Upper lobe of left lung (tissue), 6 donors: ENCODE data around the gene SPOPL. TPM values are rescaled to one million over a fixed set of nuclear protein-coding genes. Genes with fewer than 3 reads are reported as not detected.
A peak's percentile ranks its signal among the peaks of the same experiment; 100 is the strongest.

ENCODE experiments used
- ATAC-seq, 2 donors: fragments of 200-7000 bp; cut with Tn5 transposase; one replicate each; pipeline ENCODE4 v1.9.1; 2022; ENCODE audit warnings: mild to moderate bottlenecking in 2 of 2, moderate library complexity in 2 of 2; ENCODE audit not compliant: low FRiP score in 2 of 2
- DNase-seq, 2 donors: peaks; one replicate each; pipeline ENCODE4 v3.0.0-alpha.2; 2019 to 2020
- H3K27ac ChIP-seq, 4 donors: fragments of 200-600 bp; sonication (generic); one replicate each; pipeline ENCODE4 v1.5.1; 2016 to 2019
- H3K27me3 ChIP-seq, 4 donors: fragments of 200-600 bp; sonication (generic); one replicate each; pipeline ENCODE4 v1.5.1; 2017 to 2019
- H3K36me3 ChIP-seq, 4 donors: fragments of 200-600 bp; sonication (generic); one replicate each; pipeline ENCODE4 v1.5.1; 2016 to 2019
- H3K4me1 ChIP-seq, 4 donors: fragments of 200-600 bp; sonication (generic); one replicate each; pipeline ENCODE4 v1.5.1; 2018 to 2019
- H3K4me3 ChIP-seq, 4 donors: fragments of 200-600 bp; sonication (generic); one replicate each; pipeline ENCODE4 v1.5.1; 2017 to 2019; ENCODE audit warnings: mild to moderate bottlenecking in 2 of 4, moderate library complexity in 1 of 4
- H3K9me3 ChIP-seq, 4 donors: fragments of 200-600 bp; sonication (generic); one replicate each; pipeline ENCODE4 v1.5.1; 2018 to 2019
- EP300 ChIP-seq, 4 donors: sonication (generic); formaldehyde crosslinking; IDR thresholded peaks; one replicate each; pipeline ENCODE4 v1.5.1; 2017; ENCODE audit warnings: antibody characterized with exemption in 4 of 4, control low read depth in 2 of 4
- POLR2A ChIP-seq, 4 donors: fragments of 450-650 bp; IDR thresholded peaks; one replicate each; pipeline ENCODE4 v1.5.1; 2016 to 2017; ENCODE audit warnings: antibody characterized with exemption in 4 of 4, mild to moderate bottlenecking in 2 of 4
- POLR2AphosphoS5 ChIP-seq, 2 donors: sonication (generic); formaldehyde crosslinking; IDR thresholded peaks; one replicate each; pipeline ENCODE4 v1.5.1; 2017; ENCODE audit warnings: antibody characterized with exemption in 2 of 2
- WGBS, 2 donors: methylation state at CpG; one replicate each; pipeline ENCODE4 v1.1.5; 2017 to 2018; 5-methylcytosine and 5-hydroxymethylcytosine counted together
- total RNA-seq, 6 donors: library from RNA; depleted of rRNA in 4 of 6; stranded (reverse); fragments of >200 nt in 4 of 6; gene quantifications; one replicate each; pipeline versions ENCODE4 v1.1.0 to v1.2.1, GENCODE V29; 2016 to 2021
- TF ChIP-seq, protein P1 (sequence below), 6 experiments: fragments of 450-650 bp in 4 of 6; fragments of 200-600 bp in 2 of 6; sonication (generic) in 2 of 6; IDR thresholded peaks; one replicate each; pipeline ENCODE4 v1.5.1; 2016 to 2019; ENCODE audit warnings: antibody characterized with exemption in 6 of 6
- donor health status: DM: no; HTN: no; CAD: no; lungs with moderate emphysema.
- donor health status: DM: no; HTN: yes; CAD: no; lungs with severe emphysema.

SPOPL gene
- total RNA-seq, 6 donors from 2014 or later = 4.2 to 40.0 (median 24.2) TPM

DNA sequence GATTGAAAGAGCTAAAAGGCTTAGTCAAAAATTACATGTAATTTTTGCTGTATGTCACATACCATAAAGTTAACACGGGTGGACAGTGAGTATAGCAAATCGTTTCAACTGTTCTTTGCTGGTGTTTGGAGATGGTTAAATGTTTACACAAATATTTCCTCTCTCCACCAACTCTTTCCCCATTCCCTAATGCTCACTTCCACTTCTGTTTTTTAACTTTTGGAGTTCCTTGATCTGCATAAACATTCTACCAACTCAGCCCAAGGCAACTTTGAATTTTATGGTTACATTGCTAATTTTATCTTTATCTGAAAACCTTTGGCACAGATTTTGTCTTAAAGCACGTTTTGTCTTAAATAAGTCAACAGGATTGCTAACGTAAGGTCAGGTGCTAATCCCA lies 1.9 kb upstream of the SPOPL start:
- no peaks in the 10 kb centered on the region for H3K27me3 ChIP-seq
- H3K4me3 ChIP-seq = no peak overlapping the region
- ATAC-seq (no peak), DNase-seq (no peak)
- 69 to 72% methylated on average over 4 of the region's 4 CpGs for WGBS, 2 donors
- no peak for TF ChIP-seq EP300 (IDR thresholded peaks at IDR 0.05)
- no peak for TF ChIP-seq POLR2A (IDR thresholded peaks at IDR 0.05)
- TF ChIP-seq, protein P1, sequence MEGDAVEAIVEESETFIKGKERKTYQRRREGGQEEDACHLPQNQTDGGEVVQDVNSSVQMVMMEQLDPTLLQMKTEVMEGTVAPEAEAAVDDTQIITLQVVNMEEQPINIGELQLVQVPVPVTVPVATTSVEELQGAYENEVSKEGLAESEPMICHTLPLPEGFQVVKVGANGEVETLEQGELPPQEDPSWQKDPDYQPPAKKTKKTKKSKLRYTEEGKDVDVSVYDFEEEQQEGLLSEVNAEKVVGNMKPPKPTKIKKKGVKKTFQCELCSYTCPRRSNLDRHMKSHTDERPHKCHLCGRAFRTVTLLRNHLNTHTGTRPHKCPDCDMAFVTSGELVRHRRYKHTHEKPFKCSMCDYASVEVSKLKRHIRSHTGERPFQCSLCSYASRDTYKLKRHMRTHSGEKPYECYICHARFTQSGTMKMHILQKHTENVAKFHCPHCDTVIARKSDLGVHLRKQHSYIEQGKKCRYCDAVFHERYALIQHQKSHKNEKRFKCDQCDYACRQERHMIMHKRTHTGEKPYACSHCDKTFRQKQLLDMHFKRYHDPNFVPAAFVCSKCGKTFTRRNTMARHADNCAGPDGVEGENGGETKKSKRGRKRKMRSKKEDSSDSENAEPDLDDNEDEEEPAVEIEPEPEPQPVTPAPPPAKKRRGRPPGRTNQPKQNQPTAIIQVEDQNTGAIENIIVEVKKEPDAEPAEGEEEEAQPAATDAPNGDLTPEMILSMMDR (IDR thresholded peaks at IDR 0.05) = no peak
- H3K27ac ChIP-seq = no peak overlapping the region
- H3K9me3 ChIP-seq = no peaks in the 10 kb centered on the region
- peaks cover 12 to 42% (median 24%) of the 10 kb centered on the region in 4 donors for H3K4me1 ChIP-seq
- H3K36me3 ChIP-seq = no peaks in the 10 kb centered on the region

DNA sequence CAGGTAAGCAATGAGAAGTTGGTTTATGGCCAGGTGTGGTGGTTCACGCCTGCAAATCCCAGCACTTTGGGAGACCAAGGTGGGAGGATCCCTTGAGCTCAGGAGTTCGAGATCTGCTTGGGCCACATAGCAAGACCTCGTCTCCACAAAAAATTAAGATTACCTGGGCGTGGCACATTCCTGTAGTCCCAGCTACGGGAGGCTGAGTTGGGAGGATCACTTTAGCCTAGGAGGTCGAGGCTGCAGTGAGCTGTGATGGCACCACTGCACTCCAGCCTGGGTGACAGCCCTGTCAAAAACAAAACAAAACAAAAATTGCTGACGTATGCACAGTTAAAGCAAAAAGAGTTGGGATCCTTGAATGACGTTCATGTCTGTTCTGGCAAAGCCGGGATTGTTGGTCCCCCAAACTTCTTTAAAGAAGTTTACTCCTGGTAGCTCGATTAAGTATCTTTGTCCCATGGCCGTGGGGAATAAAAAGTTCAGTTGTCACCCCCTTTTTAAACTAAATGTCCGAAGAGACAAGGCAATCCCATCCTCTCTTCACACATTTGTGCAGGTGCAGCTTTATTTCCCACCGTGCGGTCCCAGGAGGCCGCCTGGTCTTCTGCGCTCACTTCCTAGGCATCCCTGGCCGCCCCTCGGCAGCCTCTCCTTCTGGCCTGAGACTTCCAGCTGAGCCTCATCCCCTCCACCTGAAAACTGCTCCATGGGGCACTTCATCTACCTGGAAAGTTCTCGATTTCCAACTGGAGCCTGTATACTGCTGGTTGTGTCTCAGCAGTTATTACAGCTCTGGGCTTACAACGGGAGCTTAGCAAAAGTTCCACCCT lies 762 bp upstream of the SPOPL start:
- 46 to 49% methylated on average over 20 of the region's 20 CpGs for WGBS, 2 donors
- Histone ChIP-seq H3K36me3 (no peaks in the 10 kb centered on the region), H3K4me3 (peak overlapping the region; percentile 18 to 93 (median 86)), H3K9me3 (no peaks in the 10 kb centered on the region), H3K27me3 (no peaks in the 10 kb centered on the region), H3K27ac (peak overlapping the region; percentile 88 to 99 (median 96)), H3K4me1 (peaks cover 17 to 51% (median 29%) of the 10 kb centered on the region in 4 donors)
- DNase-seq (no peak), ATAC-seq (peak; percentile 4 to 5)
- TF ChIP-seq EP300 (IDR thresholded peaks at IDR 0.05) = no peak
- TF ChIP-seq, protein P1 (IDR thresholded peaks at IDR 0.05) = no peak
- TF ChIP-seq POLR2AphosphoS5 (IDR thresholded peaks at IDR 0.05) = no peak
- no peak for TF ChIP-seq POLR2A (IDR thresholded peaks at IDR 0.05)

GRCh38 chr2:138502255-138503086 lies 901 bp downstream of the SPOPL start:
- Histone ChIP-seq H3K27me3 (no peaks in the 10 kb centered on the region), H3K4me3 (peak overlapping the region; percentile 81 to 93 (median 87)), H3K27ac (peak overlapping the region; percentile 88 to 99 (median 96)), H3K4me1 (peaks cover 28 to 65% (median 41%) of the 10 kb centered on the region in 4 donors), H3K36me3 (no peaks in the 10 kb centered on the region), H3K9me3 (no peaks in the 10 kb centered on the region)
- no peak for TF ChIP-seq POLR2A (IDR thresholded peaks at IDR 0.05)
- no peak for TF ChIP-seq EP300 (IDR thresholded peaks at IDR 0.05)
- TF ChIP-seq POLR2AphosphoS5 (IDR thresholded peaks at IDR 0.05) = no peak
- TF ChIP-seq, protein P1 (IDR thresholded peaks at IDR 0.05) = no peak
- ATAC-seq = peak; percentile 29 to 36
- DNase-seq = no peak
- 1 to 2% methylated on average over 24 to 26 of the region's 26 CpGs for WGBS, 2 donors

DNA sequence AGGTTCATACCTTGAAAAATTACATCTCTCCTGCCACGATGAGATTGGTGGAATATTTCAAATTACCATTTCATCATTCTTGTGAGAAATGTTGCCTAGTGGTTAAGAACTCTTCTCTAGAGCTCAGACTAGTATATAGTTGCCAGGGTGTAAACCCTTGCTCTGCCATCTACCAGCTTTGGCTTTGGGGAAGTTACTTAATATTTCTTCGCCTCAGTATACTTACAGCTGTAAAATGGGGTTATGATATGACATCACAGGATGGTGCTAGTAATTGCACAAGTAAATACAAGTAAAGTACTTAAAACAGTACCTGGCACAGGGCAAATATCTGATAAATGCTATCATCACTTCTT lies 1.5 kb downstream of the SPOPL start:
- Histone ChIP-seq H3K4me1 (peaks cover 28 to 65% (median 42%) of the 10 kb centered on the region in 4 donors), H3K27me3 (no peaks in the 10 kb centered on the region), H3K27ac (peak overlapping the region; percentile 88 to 99 (median 96)), H3K4me3 (peak overlapping the region in 3 of 4 donors; percentile 81 to 93 (median 90)), H3K9me3 (no peaks in the 10 kb centered on the region), H3K36me3 (no peaks in the 10 kb centered on the region)
- WGBS, 2 donors = 23 to 38% methylated on average over 2 of the region's 2 CpGs
- TF ChIP-seq POLR2A (IDR thresholded peaks at IDR 0.05) (no peak), POLR2AphosphoS5 (IDR thresholded peaks at IDR 0.05) (no peak), EP300 (IDR thresholded peaks at IDR 0.05) (no peak)
- TF ChIP-seq, protein P1 (IDR thresholded peaks at IDR 0.05) = no peak
- DNase-seq (no peak), ATAC-seq (no peak)
